ENCODE measurements around the gene MINDY4. TPM values are rescaled to one million over a fixed set of nuclear protein-coding genes. Genes with fewer than 3 reads are reported as not detected.

MINDY4 gene
- total RNA-seq, 1 donor from 2014 or later: 6.3 TPM

DNA sequence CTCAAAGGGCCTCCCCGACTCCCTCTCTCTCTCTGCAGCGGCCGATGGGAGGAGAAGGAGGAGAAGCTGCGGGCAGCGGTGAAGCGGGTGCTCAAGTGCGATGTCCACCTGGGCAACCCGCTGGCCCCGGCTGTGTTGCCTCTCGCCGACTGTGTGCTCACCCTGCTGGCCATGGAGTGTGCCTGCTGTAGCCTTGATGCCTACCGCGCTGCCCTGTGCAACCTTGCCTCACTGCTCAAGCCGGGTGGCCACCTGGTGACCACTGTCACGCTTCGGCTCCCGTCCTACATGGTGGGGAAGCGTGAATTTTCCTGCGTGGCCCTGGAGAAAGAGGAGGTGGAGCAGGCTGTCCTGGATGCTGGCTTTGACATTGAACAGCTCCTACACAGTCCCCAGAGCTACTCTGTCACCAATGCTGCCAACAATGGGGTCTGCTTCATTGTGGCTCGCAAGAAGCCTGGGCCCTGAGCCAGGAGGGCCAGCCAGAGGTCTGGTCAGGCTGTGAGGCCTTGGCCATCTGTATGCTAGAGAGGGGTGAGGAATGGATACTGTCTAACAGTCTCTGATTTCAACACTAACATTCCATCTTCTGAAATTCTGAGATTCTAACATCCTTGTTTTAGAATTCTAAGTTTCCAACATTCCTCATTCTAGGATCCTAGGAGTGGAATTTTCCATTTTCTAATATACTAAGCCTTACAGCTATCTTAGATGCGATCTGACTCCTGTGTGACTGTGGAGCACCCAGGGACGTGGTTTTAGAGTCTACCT is 15.6 kb upstream of the MINDY4 start:
- Mint-ChIP-seq H3K27ac (ENCODE audit: unreplicated experiment) (peak overlapping the region; percentile 85), H3K4me1 (ENCODE audit: low read depth) (peaks cover 66% of the 10 kb centered on the region), H3K27me3 (ENCODE audit: low read depth) (no peaks in the 10 kb centered on the region), H3K36me3 (ENCODE audit: low read depth) (peaks cover 10% of the 10 kb centered on the region), H3K4me3 (ENCODE audit: unreplicated experiment) (peak overlapping the region; percentile 40), H3K9me3 (ENCODE audit: low read depth) (no peaks in the 10 kb centered on the region)
- TF ChIP-seq, protein P1, sequence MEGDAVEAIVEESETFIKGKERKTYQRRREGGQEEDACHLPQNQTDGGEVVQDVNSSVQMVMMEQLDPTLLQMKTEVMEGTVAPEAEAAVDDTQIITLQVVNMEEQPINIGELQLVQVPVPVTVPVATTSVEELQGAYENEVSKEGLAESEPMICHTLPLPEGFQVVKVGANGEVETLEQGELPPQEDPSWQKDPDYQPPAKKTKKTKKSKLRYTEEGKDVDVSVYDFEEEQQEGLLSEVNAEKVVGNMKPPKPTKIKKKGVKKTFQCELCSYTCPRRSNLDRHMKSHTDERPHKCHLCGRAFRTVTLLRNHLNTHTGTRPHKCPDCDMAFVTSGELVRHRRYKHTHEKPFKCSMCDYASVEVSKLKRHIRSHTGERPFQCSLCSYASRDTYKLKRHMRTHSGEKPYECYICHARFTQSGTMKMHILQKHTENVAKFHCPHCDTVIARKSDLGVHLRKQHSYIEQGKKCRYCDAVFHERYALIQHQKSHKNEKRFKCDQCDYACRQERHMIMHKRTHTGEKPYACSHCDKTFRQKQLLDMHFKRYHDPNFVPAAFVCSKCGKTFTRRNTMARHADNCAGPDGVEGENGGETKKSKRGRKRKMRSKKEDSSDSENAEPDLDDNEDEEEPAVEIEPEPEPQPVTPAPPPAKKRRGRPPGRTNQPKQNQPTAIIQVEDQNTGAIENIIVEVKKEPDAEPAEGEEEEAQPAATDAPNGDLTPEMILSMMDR (IDR thresholded peaks at IDR 0.05): peak; percentile 16
- no peak for DNase-seq (ENCODE audit: low spot score)

DNA sequence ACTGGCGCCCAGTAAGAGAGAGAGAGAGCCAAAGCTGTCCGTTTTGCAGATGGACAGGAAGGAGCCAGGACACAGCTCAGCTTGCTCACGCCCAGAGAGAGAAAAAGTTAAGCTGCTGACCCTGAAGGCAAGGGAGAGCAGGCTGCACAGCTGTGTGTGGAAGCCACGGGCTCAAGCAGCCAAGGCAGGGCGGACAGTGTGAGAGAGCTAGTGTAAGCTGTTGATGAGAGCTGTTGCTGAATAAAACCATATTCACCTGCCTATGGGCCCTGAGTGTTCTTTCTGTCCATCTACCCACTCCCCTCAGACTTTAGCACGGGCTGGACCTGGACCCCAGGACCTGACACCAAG is 13.9 kb upstream of the MINDY4 start:
- H3K9me3 Mint-ChIP-seq (ENCODE audit: low read depth): no peaks in the 10 kb centered on the region
- peaks cover 10% of the 10 kb centered on the region for H3K36me3 Mint-ChIP-seq (ENCODE audit: low read depth)
- no peak for DNase-seq (ENCODE audit: low spot score)
- no peaks in the 10 kb centered on the region for H3K27me3 Mint-ChIP-seq (ENCODE audit: low read depth)
- no peak overlapping the region for H3K4me3 Mint-ChIP-seq (ENCODE audit: unreplicated experiment)
- no peak overlapping the region for H3K27ac Mint-ChIP-seq (ENCODE audit: unreplicated experiment)
- TF ChIP-seq, protein P1 (IDR thresholded peaks at IDR 0.05): no peak
- H3K4me1 Mint-ChIP-seq (ENCODE audit: low read depth): peaks cover 65% of the 10 kb centered on the region

DNA sequence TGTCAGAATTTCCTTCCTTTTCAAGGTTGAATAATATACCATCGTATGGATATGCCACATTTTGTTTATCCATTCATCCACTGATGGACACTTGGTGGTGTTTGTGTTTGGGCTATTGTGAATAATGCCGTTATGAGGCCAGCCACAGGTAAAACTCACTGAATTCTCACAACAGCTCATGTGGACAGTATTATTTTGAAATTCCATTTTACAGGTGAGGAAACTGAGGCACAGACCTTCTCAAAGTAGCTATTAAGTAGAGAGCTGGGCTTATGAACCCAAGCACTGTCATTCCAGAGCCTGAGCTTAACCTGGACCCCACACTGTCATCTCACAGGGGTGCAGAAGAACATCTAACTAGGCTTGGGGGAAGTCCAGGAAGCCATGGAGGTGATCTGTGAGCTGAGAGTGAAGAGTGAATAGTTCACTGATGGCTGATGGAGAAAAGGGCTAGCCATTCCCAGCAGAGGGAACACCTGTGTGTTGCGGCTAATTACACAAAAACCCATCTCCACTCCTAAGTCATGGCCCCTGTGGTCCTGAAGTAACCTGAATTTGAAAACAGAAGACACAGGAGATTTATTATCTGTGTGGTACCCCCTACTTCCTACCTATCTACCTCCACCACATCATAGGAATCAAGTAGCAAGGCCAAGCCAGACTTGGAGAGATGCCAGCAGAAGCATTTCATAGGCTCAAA is 10.6 kb upstream of the MINDY4 start:
- Mint-ChIP-seq H3K4me1 (ENCODE audit: low read depth) (peaks cover 62% of the 10 kb centered on the region), H3K9me3 (ENCODE audit: low read depth) (peaks cover 2% of the 10 kb centered on the region), H3K27ac (ENCODE audit: unreplicated experiment) (no peak overlapping the region), H3K4me3 (ENCODE audit: unreplicated experiment) (no peak overlapping the region), H3K36me3 (ENCODE audit: low read depth) (peaks cover 4% of the 10 kb centered on the region), H3K27me3 (ENCODE audit: low read depth) (no peaks in the 10 kb centered on the region)
- TF ChIP-seq, protein P1 (IDR thresholded peaks at IDR 0.05): no peak
- DNase-seq (ENCODE audit: low spot score): no peak

DNA sequence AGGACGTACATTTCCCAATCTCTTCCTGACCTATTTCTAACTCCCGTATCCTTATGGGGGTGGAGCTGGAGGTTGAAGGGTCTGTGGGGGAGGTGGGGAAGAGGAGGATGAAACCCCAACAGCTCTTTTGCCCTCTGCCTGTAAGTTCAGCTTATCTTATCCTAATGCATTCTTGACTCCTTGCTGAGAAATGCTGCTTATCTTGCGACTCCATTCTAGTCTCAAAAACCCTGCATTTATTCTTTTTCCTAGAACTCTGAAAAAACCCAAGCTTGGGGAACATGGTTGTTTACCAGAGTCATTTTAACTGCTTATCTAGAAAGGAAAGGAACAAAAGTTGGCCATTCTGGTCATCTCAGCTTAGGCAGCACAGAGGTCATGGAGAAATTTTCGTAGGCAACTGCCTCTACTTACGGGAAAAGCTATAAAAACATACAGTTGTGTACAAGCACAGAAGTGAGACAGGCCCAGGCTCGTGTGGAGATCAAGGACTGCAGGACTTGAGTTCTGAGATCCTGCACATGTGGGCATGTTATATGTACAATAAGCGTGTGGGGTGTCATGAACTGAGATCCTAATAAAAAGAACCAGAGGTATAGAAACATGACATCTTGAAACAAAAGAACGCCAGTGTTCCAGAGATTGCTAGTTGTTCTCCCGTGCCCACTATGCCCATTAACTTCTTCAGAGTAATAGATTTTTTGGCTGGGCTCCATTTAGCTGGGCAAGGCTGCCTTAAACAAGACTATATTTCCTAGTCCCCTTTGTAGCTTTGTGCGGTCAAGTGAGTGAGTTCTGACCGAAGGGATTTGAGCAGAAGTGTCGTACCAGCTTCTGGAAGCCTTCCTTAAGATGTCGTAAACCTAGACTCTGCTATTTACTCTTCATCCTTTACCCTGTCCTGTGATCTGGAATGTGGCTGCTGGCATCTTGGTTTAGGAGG is 9.7 kb upstream of the MINDY4 start:
- no peak for DNase-seq (ENCODE audit: low spot score)
- Mint-ChIP-seq H3K27ac (ENCODE audit: unreplicated experiment) (peak overlapping the region; percentile 4), H3K4me3 (ENCODE audit: unreplicated experiment) (no peak overlapping the region), H3K4me1 (ENCODE audit: low read depth) (peaks cover 65% of the 10 kb centered on the region), H3K9me3 (ENCODE audit: low read depth) (peaks cover 2% of the 10 kb centered on the region), H3K36me3 (ENCODE audit: low read depth) (peaks cover 2% of the 10 kb centered on the region), H3K27me3 (ENCODE audit: low read depth) (no peaks in the 10 kb centered on the region)
- TF ChIP-seq, protein P1 (IDR thresholded peaks at IDR 0.05): no peak

Data from chondrocyte (in vitro differentiated cells).